K562 (cell line): ENCODE data around the gene MTO1. TPM values are rescaled to one million over a fixed set of nuclear protein-coding genes. Genes with fewer than 3 reads are reported as not detected.

Experiments used
- ATF3 ChIP-seq, 2 experiments: fragments of 450-650 bp in 1 of 2; sonication (generic) in 1 of 2; formaldehyde crosslinking in 1 of 2; IDR thresholded peaks in 1 of 2; conservative IDR thresholded peaks in 1 of 2; 2 replicates each; pipeline versions ENCODE4 v1.6.1 to v1.8.1; 2016 to 2023; ENCODE audit warnings: mild to moderate bottlenecking in 2 of 2, moderate library complexity in 2 of 2, inconsistent platforms in 1 of 2, missing genetic modification reagents in 1 of 2
- E2F6 ChIP-seq, 2 experiments: IDR thresholded peaks; 2 replicates each; pipeline ENCODE4 v1.6.1; 2011; ENCODE audit warnings: borderline replicate concordance in 1 of 2, control low read depth in 1 of 2, low read depth in 1 of 2, low read length in 1 of 2, mild to moderate bottlenecking in 1 of 2, mixed read lengths in 1 of 2, moderate library complexity in 1 of 2; ENCODE audit not compliant: insufficient read depth in 1 of 2, insufficient read length in 1 of 2, poor library complexity in 1 of 2, severe bottlenecking in 1 of 2; ENCODE audit errors: extremely low read depth in 1 of 2
- FOXM1 ChIP-seq, 2 experiments: fragments of 450-650 bp in 1 of 2; sonication (generic) in 1 of 2; formaldehyde crosslinking in 1 of 2; IDR thresholded peaks; 2 replicates each; pipeline versions ENCODE4 v1.6.1 to v1.9.0; 2017 to 2022; ENCODE audit warnings: low read depth in 2 of 2, mild to moderate bottlenecking in 2 of 2, missing genetic modification reagents in 1 of 2, moderate library complexity in 1 of 2
- HBP1 ChIP-seq: fragments of 450-650 bp; formaldehyde crosslinking; IDR thresholded peaks from 2 replicates; pipeline ENCODE4 v1.4.0; 2022; ENCODE audit warnings: missing genetic modification characterization
- KAT8 ChIP-seq: fragments of 450-650 bp; IDR thresholded peaks from 2 replicates; pipeline ENCODE4 v1.6.1; 2016; ENCODE audit warnings: low read depth, mild to moderate bottlenecking
- MAFG ChIP-seq: fragments of 450-650 bp; conservative IDR thresholded peaks from 2 replicates; pipeline ENCODE4 v1.6.1; 2016; ENCODE audit warnings: missing genetic modification characterization, missing compliant biosample characterization
- MCM5 ChIP-seq: fragments of 450-650 bp; IDR thresholded peaks from 2 replicates; pipeline ENCODE4 v1.6.1; 2016; ENCODE audit warnings: low read depth
- MLX ChIP-seq, 2 experiments: fragments of 450-650 bp in 1 of 2; sonication (generic) in 1 of 2; formaldehyde crosslinking; conservative IDR thresholded peaks; 2 replicates each; pipeline versions ENCODE4 v1.4.0 to v1.8.1; 2020 to 2022; ENCODE audit warnings: mild to moderate bottlenecking in 1 of 2, missing genetic modification reagents in 1 of 2
- NEUROD1 ChIP-seq: fragments of 150-350 bp; IDR thresholded peaks from 2 replicates; pipeline ENCODE4 v1.6.1; 2014; ENCODE audit warnings: borderline replicate concordance, low read length, low read depth; ENCODE audit not compliant: partially characterized antibody
- NFE2 ChIP-seq: IDR thresholded peaks from 2 replicates; pipeline ENCODE4 v1.6.1; 2014; ENCODE audit warnings: antibody characterized with exemption, low read depth
- RBM17 ChIP-seq: fragments of 200-400 bp; formaldehyde crosslinking; IDR thresholded peaks from 2 replicates; pipeline ENCODE4 v1.6.1; 2017; ENCODE audit warnings: low read depth, mild to moderate bottlenecking, low read length, borderline replicate concordance
- TAL1 ChIP-seq: fragments of 450-650 bp; IDR thresholded peaks from 2 replicates; pipeline ENCODE4 v1.6.1; 2016; ENCODE audit warnings: mild to moderate bottlenecking
- ZBTB12 ChIP-seq: fragments of 250-450 bp; sonication (Bioruptor Pico); IDR thresholded peaks from 2 replicates; pipeline ENCODE4 v1.4.0; 2020
- ZNF609 ChIP-seq: sonication (generic); formaldehyde crosslinking; IDR thresholded peaks from 2 replicates; pipeline ENCODE4 v1.8.1; 2023; ENCODE audit warnings: missing genetic modification reagents, mild to moderate bottlenecking, borderline replicate concordance
- ZSCAN29 ChIP-seq: fragments of 450-650 bp; IDR thresholded peaks from 2 replicates; pipeline ENCODE4 v1.6.1; 2017
- ZSCAN32 ChIP-seq: fragments of 450-650 bp; formaldehyde crosslinking; IDR thresholded peaks from 2 replicates; pipeline ENCODE4 v1.4.0; 2020; ENCODE audit warnings: mild to moderate bottlenecking, moderate library complexity
- ZZZ3 ChIP-seq: fragments of 450-650 bp; IDR thresholded peaks from 2 replicates; pipeline ENCODE4 v1.6.1; 2016; ENCODE audit warnings: antibody characterized with exemption, mild to moderate bottlenecking, moderate library complexity
- polyA plus RNA-seq, 8 experiments: library from polyadenylated mRNA; depleted of rRNA in 4 of 8; stranded (reverse) in 5 of 8; unstranded in 3 of 8; fragments of >200 nt; fragmentation: Nextera tagmentation in 2 of 8; fragmentation: Illumina TruSeq in 1 of 8; extraction: Ambion mirVana in 2 of 8; extraction: Trizol in 1 of 8; gene quantifications; 2 replicates each; pipeline versions ENCODE4 v1.2.1 to v1.2.3, GENCODE V29; 2011 to 2014; ENCODE audit warnings: inconsistent platforms in 1 of 8, missing spikeins in 1 of 8
- total RNA-seq, 7 experiments: library from RNA; depleted of rRNA in 6 of 7; stranded (reverse); fragments of >200 nt in 6 of 7; fragmentation: Illumina TruSeq in 2 of 7; extraction: Trizol in 2 of 7; gene quantifications; 2 replicates each; pipeline versions ENCODE4 v1.2.1 to v1.2.3, GENCODE V29; 2011 to 2021; ENCODE audit warnings: low replicate concordance in 1 of 7

MTO1 gene
- total and polyA plus RNA-seq, 9 of the 15 experiments (the other 6 are each of a cell fraction or from before 2014, with no cell fraction given): 33.4 to 62.3 (median 50.6) TPM

- TF ChIP-seq TAL1 (peak; percentile 58), E2F6 (IDR thresholded peaks at IDR 0.05; ENCODE audit: borderline replicate concordance in 1 of 2, extremely low read depth in 1 of 2, insufficient read depth in 1 of 2, insufficient read length in 1 of 2, low read depth in 1 of 2, low read length in 1 of 2, poor library complexity in 1 of 2, severe bottlenecking in 1 of 2) (no peak), NEUROD1 (no peak), ATF3 (IDR thresholded peaks at IDR 0.05) (no peak), ATF3 (CRISPR knock-in tag; conservative IDR thresholded peaks at IDR 0.05) (no peak), KAT8 (no peak), ZNF609 (no peak), HBP1 (CRISPR knock-in tag) (no peak), MCM5 (no peak), FOXM1 (IDR thresholded peaks at IDR 0.05; ENCODE audit: low read depth) (no peak), FOXM1 (CRISPR knock-in tag; IDR thresholded peaks at IDR 0.05; ENCODE audit: low read depth) (no peak), ZSCAN29 (no peak), NFE2 (0 out of 2 replicates have a peak, but pooled peaks have one; percentile 30), RBM17 (no peak), MAFG (peak; percentile 48), MLX (CRISPR knock-in tag; conservative IDR thresholded peaks at IDR 0.05) (no peak), ZSCAN32 (CRISPR knock-in tag) (no peak), ZZZ3 (no peak), ZBTB12 (no peak)
Measured at GRCh38 chr6:73532293-73532692, 70.8 kb downstream of the MTO1 start (continued).
